ENCODE data around the gene LAMC1. TPM values are rescaled to one million over a fixed set of nuclear protein-coding genes. Genes with fewer than 3 reads are reported as not detected.

LAMC1 gene
- total RNA-seq, 2 experiments from 2014 or later = not detected

DNA sequence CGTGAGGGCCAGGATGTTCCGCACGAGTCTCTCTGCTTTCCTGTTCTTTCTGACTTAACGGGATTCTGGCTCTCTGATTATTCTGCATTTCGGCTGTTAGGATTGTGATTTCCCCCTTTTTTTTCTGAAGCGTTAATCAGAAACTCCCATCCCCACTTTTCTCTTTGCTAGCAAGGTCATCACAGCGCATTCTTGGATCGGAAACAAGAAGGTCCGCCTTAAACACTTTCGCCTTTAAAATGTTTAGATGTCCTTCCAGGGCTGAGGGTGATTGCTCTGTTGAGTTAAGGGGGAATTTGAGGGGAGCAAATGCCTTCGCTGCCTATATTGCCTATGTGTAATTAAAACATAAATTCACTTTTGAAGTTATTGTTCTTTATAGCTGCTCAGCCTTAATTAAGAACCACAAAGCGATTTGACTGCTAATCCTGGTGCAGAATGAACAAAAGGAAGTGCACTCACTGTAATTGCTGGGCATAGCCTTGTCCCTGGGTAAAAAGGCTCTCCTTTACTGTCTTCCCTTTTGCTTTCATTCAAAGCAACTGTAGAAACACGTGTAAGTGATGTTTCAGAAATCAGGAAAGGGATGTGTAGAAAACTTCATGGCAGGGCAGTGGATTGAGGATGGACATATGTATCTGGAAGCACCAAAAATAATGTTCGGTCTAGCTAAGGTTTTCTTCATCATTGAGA, 1.2 kb downstream of the LAMC1 start:
- H3K4me1 Mint-ChIP-seq (ENCODE audit: low read depth) = peaks cover 16% of the 10 kb centered on the region
- peak overlapping the region; percentile 32 for H3K4me3 ChIP-seq (ENCODE audit: low read length)
- ATAC-seq (ENCODE audit: poor library complexity) (no peak), DNase-seq (no peak)
- peak overlapping the region; percentile 82 for H3K4me3 Mint-ChIP-seq
- no peak overlapping the region for H3K27ac Mint-ChIP-seq
- peaks cover 87% of the 10 kb centered on the region for H3K27me3 Mint-ChIP-seq
- TF ChIP-seq, protein P1, sequence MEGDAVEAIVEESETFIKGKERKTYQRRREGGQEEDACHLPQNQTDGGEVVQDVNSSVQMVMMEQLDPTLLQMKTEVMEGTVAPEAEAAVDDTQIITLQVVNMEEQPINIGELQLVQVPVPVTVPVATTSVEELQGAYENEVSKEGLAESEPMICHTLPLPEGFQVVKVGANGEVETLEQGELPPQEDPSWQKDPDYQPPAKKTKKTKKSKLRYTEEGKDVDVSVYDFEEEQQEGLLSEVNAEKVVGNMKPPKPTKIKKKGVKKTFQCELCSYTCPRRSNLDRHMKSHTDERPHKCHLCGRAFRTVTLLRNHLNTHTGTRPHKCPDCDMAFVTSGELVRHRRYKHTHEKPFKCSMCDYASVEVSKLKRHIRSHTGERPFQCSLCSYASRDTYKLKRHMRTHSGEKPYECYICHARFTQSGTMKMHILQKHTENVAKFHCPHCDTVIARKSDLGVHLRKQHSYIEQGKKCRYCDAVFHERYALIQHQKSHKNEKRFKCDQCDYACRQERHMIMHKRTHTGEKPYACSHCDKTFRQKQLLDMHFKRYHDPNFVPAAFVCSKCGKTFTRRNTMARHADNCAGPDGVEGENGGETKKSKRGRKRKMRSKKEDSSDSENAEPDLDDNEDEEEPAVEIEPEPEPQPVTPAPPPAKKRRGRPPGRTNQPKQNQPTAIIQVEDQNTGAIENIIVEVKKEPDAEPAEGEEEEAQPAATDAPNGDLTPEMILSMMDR (IDR thresholded peaks at IDR 0.05) = no peak
- intact Hi-C loops (cut with DNase I, micrococcal nuclease) = no loop called here
- H3K9me3 Mint-ChIP-seq = peaks cover 4% of the 10 kb centered on the region
- ChIA-PET CTCF (no interaction called here), POLR2A (no interaction called here)
- no peak overlapping the region for H3K27ac ChIP-seq (ENCODE audit: low read depth in 1 of 2, low read length in 2 of 2)
- no peaks in the 10 kb centered on the region for H3K36me3 ChIP-seq (ENCODE audit: insufficient read depth, low read length)
- H3K4me1 ChIP-seq (ENCODE audit: insufficient read depth, low read length) = peaks cover 17% of the 10 kb centered on the region
- peaks cover 50 to 74% of the 10 kb centered on the region in 2 experiments for H3K27me3 ChIP-seq (ENCODE audit: control insufficient read depth in 1 of 2, insufficient read depth in 2 of 2, low read length in 2 of 2)
- H3K36me3 Mint-ChIP-seq (ENCODE audit: low read depth) = no peaks in the 10 kb centered on the region
- H3K9me3 ChIP-seq (ENCODE audit: control insufficient read depth in 1 of 2, insufficient read depth in 1 of 2, low read length in 2 of 2) = peaks cover 0 to 11% of the 10 kb centered on the region in 2 experiments

- Histone ChIP-seq H3K36me3 (ENCODE audit: insufficient read depth, low read length) (no peaks in the 10 kb centered on the region), H3K27ac (ENCODE audit: low read depth in 1 of 2, low read length in 2 of 2) (no peak overlapping the region), H3K4me1 (ENCODE audit: insufficient read depth, low read length) (peaks cover 17% of the 10 kb centered on the region), H3K27me3 (ENCODE audit: control insufficient read depth in 1 of 2, insufficient read depth in 2 of 2, low read length in 2 of 2) (peaks cover 50 to 79% of the 10 kb centered on the region in 2 experiments), H3K4me3 (ENCODE audit: low read length) (no peak overlapping the region), H3K9me3 (ENCODE audit: control insufficient read depth in 1 of 2, insufficient read depth in 1 of 2, low read length in 2 of 2) (peaks cover 0 to 11% of the 10 kb centered on the region in 2 experiments)
- ATAC-seq (ENCODE audit: poor library complexity) = no peak
- TF ChIP-seq, protein P1 (IDR thresholded peaks at IDR 0.05) = no peak
- Mint-ChIP-seq H3K4me1 (ENCODE audit: low read depth) (peaks cover 16% of the 10 kb centered on the region), H3K27me3 (peaks cover 88% of the 10 kb centered on the region), H3K9me3 (peaks cover 4% of the 10 kb centered on the region), H3K36me3 (ENCODE audit: low read depth) (no peaks in the 10 kb centered on the region), H3K27ac (no peak overlapping the region), H3K4me3 (no peak overlapping the region)
- intact Hi-C loops (cut with DNase I, micrococcal nuclease) = no loop called here
- ChIA-PET POLR2A (no interaction called here), CTCF (no interaction called here)
- no peak for DNase-seq
These were observed 1.8 kb downstream of the LAMC1 start for GRCh38 chr1:183025010-183025337.

- H3K4me3 Mint-ChIP-seq = no peak overlapping the region
- no peaks in the 10 kb centered on the region for H3K36me3 ChIP-seq (ENCODE audit: insufficient read depth, low read length)
- DNase-seq (no peak), ATAC-seq (ENCODE audit: poor library complexity) (no peak)
- intact Hi-C loops (cut with DNase I, micrococcal nuclease) = no loop called here
- peaks cover 4% of the 10 kb centered on the region for H3K9me3 Mint-ChIP-seq
- H3K4me1 ChIP-seq (ENCODE audit: insufficient read depth, low read length) = peaks cover 17% of the 10 kb centered on the region
- H3K27me3 ChIP-seq (ENCODE audit: control insufficient read depth in 1 of 2, insufficient read depth in 2 of 2, low read length in 2 of 2) = peaks cover 44 to 83% of the 10 kb centered on the region in 2 experiments
- no peak overlapping the region for H3K27ac Mint-ChIP-seq
- ChIA-PET CTCF (interaction anchor here (0.6 kb wide), 1 partner anchor 39 kb away, joined by 3 read pairs; no protein-coding TSS in a partner anchor), POLR2A (no interaction called here)
- peaks cover 81% of the 10 kb centered on the region for H3K27me3 Mint-ChIP-seq
- peaks cover 0 to 4% of the 10 kb centered on the region in 2 experiments for H3K9me3 ChIP-seq (ENCODE audit: control insufficient read depth in 1 of 2, insufficient read depth in 1 of 2, low read length in 2 of 2)
- no peaks in the 10 kb centered on the region for H3K36me3 Mint-ChIP-seq (ENCODE audit: low read depth)
- peaks cover 16% of the 10 kb centered on the region for H3K4me1 Mint-ChIP-seq (ENCODE audit: low read depth)
- H3K4me3 ChIP-seq (ENCODE audit: low read length) = no peak overlapping the region
- no peak overlapping the region for H3K27ac ChIP-seq (ENCODE audit: low read depth in 1 of 2, low read length in 2 of 2)
- TF ChIP-seq, protein P1 (IDR thresholded peaks at IDR 0.05) = no peak
These were observed 2.9 kb downstream of the LAMC1 start for GRCh38 chr1:183025782-183026774.

Measured in CD4-positive, alpha-beta T cell (primary cell).